Activated CD4-positive, CD25-positive, alpha-beta regulatory T cell treated with anti-CD3 and anti-CD28 coated beads, Interleukin-2, amount 50 U/mL, for 72 hours (primary cell): ENCODE measurements around the gene AADACL3.

ENCODE experiments used
- DNase-seq: peaks from one replicate; pipeline ENCODE4 v3.0.0; 2021

Gene AADACL3

GRCh38 chr1:12769976-12770505, 54.1 kb downstream of the AADACL3 start:
- DNase-seq, result no peak

GRCh38 chr1:12770620-12771019, 54.7 kb downstream of the AADACL3 start:
- DNase-seq, result no peak

GRCh38 chr1:12771186-12771585, 55.3 kb downstream of the AADACL3 start:
- no peak for DNase-seq

GRCh38 chr1:12772520-12772919, 56.6 kb downstream of the AADACL3 start:
- no peak for DNase-seq

- no peak for DNase-seq
Observed at GRCh38 chr1:12773438-12773837, 57.5 kb downstream of the AADACL3 start, which contains the start of gene PRAMEF12. PRAMEF12 (plus strand) TSS chr1:12773738; CDS start chr1:12774868, 1,130 bp downstream.

GRCh38 chr1:12774801-12775345, 59.0 kb downstream of the AADACL3 start:
- no peak for DNase-seq

GRCh38 chr1:12775443-12775842, 59.5 kb downstream of the AADACL3 start:
- no peak for DNase-seq

GRCh38 chr1:12776801-12777557, 61.1 kb downstream of the AADACL3 start:
- no peak for DNase-seq
